PFSK-1 (cell line): Measurements from ENCODE around the gene CEP63.

Experiments used
- FOXP2 ChIP-seq: optimal IDR thresholded peaks from 2 replicates; pipeline ENCODE3; 2011; ENCODE audit warnings: borderline replicate concordance, control low read depth, inconsistent platforms; ENCODE audit not compliant: insufficient read depth; ENCODE audit errors: extremely low read length, extremely low read depth
- POLR2AphosphoS5 ChIP-seq: IDR thresholded peaks from 2 replicates; pipeline ENCODE4 v1.6.1; 2012; ENCODE audit warnings: low read depth, mild to moderate bottlenecking, control low read depth, low read length, moderate library complexity
- REST ChIP-seq, 2 experiments: IDR thresholded peaks; 2 replicates each; pipeline versions ENCODE4 v1.6.1 to v1.8.0; 2011 to 2012; ENCODE audit warnings: low read depth in 2 of 2, low read length in 2 of 2, control low read depth in 1 of 2, inconsistent platforms in 1 of 2, mild to moderate bottlenecking in 1 of 2, moderate library complexity in 1 of 2; ENCODE audit not compliant: insufficient read depth in 1 of 2
- SIN3A ChIP-seq: IDR thresholded peaks from 2 replicates; pipeline ENCODE4 v1.6.1; 2012; ENCODE audit warnings: mild to moderate bottlenecking, low read length, moderate library complexity, borderline replicate concordance; ENCODE audit not compliant: insufficient read depth
- TAF1 ChIP-seq: IDR thresholded peaks from 2 replicates; pipeline ENCODE4 v1.6.1; 2012; ENCODE audit warnings: low read length, control low read depth, borderline replicate concordance; ENCODE audit not compliant: insufficient read depth

The CEP63 gene

GRCh38 chr3:134535186-134535970, 49.5 kb downstream of the CEP63 start:
- TF ChIP-seq REST (IDR thresholded peaks at IDR 0.05; ENCODE audit: insufficient read depth in 1 of 2, low read depth in 2 of 2, low read length in 2 of 2) (no peak), POLR2AphosphoS5 (no peak), FOXP2 (no peak), SIN3A (no peak), TAF1 (no peak)

- TF ChIP-seq TAF1: no peak
- no peak for TF ChIP-seq FOXP2
- no peak for TF ChIP-seq REST (IDR thresholded peaks at IDR 0.05; ENCODE audit: insufficient read depth in 1 of 2, low read depth in 2 of 2, low read length in 2 of 2)
- TF ChIP-seq POLR2AphosphoS5: no peak
- no peak for TF ChIP-seq SIN3A
These were observed 50.9 kb downstream of the CEP63 start for GRCh38 chr3:134536781-134537180.

GRCh38 chr3:134542287-134542958, 56.6 kb downstream of the CEP63 start:
- TF ChIP-seq POLR2AphosphoS5 (no peak), REST (IDR thresholded peaks at IDR 0.05; ENCODE audit: insufficient read depth in 1 of 2, low read depth in 2 of 2, low read length in 2 of 2) (no peak), TAF1 (no peak), FOXP2 (no peak), SIN3A (no peak)

- TF ChIP-seq TAF1: no peak
These were observed 57.3 kb downstream of the CEP63 start for GRCh38 chr3:134543113-134543512.

GRCh38 chr3:134544316-134544715, 58.5 kb downstream of the CEP63 start:
- no peak for TF ChIP-seq SIN3A
- TF ChIP-seq TAF1: no peak
- TF ChIP-seq FOXP2: no peak
- no peak for TF ChIP-seq POLR2AphosphoS5
- no peak for TF ChIP-seq REST (IDR thresholded peaks at IDR 0.05; ENCODE audit: insufficient read depth in 1 of 2, low read depth in 2 of 2, low read length in 2 of 2)
